Activated naive CD4-positive, alpha-beta T cell treated with Interleukin-2 at 50 U/mL for 16 hours (primary cell): ENCODE measurements around the gene CHRM2.

Source experiments
- DNase-seq: peaks from one replicate; pipeline ENCODE4 v3.0.0-alpha.2; 2020

The CHRM2 gene

DNA sequence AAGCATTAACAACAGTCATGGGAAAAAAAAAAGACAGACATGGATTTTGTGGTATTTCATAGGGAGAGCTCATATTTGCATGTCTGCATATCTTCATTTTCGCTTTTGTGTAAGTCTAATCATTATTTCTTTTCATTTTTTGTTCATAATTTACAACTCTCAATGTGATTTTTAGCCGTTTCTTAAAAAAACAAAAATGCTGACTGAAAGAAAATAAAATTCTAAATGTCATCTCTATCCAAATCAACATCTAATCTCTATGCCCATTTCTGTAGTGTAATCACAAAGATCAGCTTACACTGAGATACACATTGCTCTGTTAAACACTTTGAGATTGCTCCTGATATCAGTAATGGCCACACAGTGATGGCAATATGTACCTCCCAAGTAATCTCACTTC is 29.2 kb downstream of the CHRM2 start:
- no peak for DNase-seq

- no peak for DNase-seq
Measured at GRCh38 chr7:136900005-136900404, 31.6 kb downstream of the CHRM2 start.

DNA sequence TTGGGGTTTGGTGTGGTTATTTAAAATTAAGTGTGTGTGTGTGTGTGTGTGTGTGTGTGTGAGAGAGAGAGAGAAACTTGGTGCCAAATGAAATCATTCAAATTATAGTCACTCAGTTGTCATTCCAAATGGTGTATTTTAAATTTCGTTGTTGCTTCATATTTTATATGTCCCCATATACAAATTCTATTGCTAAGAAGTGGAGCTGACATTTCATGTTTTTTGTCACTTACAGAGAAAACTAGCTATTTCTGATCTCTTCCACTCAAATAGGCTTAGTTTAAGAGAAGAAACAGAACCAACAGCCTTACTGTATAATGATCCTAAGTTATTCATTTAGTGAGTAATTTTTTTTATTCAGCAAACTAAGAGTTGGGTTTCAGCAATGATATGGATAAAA is 42.3 kb downstream of the CHRM2 start:
- no peak for DNase-seq

DNA sequence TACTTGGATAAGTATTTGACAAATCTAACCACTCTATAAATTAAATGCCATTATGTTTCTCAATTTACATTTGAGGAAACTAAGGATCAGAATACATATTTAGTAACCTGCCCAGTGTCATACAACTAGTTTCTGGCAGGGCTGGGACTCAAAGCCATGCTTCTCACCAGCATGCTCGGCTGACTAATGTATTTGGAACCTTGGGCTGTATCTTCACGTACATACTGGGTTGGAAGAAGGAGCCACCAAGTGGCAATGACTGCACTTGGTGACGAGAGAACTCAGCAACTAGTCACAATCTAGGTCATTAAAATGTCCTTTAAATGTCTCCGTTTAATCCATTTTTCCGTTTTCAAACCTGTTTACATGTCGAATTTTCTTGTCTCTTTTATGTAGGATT is 42.9 kb downstream of the CHRM2 start:
- no peak for DNase-seq

- no peak for DNase-seq
Measured at GRCh38 chr7:136912339-136912738, 43.9 kb downstream of the CHRM2 start.

- no peak for DNase-seq
Measured at GRCh38 chr7:136914016-136914415, 45.6 kb downstream of the CHRM2 start.

DNA sequence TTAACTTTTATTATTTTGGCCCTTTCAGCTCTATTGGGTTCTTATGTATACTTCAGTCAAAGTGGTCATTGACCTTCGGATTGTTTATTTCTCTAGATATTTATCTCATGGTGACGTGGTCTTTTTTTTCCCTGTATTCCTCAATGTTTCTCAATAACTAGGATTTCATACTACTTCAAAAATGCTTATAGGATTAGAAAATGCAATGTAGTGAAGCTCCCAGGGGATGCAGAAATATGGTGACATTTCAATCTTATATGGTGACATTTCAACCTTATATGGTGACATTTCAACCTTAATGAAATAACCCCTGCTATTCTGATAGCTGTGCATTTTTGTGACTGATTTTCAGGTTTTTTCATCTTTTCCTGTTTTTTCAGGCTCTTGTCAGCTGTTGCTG is 51.4 kb downstream of the CHRM2 start:
- no peak for DNase-seq

DNA sequence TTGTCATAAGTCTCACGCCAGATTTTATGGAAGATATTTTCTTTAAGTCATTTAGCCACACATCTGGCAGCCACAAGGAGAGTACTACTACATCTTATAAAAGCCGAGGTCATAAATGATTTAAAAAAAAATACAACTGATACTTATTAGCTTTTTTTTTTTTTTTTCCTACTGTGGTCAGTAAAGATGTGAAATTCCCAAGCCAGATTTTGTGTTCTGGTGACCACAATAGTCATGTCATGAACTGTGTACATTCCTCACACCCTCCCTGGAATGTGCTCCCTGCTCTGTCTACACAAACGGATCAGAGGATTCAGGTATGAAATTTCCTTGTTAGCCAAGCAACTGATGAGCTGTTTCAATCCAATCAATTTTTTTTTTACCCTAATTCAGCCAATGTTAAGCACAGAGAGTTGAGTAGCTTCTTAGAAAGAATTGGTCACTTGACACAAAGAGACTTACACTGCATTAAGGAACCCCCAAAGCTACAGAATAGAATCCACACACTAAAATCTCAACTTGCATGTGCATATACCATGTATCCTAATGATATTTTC is 54.7 kb downstream of the CHRM2 start:
- DNase-seq: no peak

DNA sequence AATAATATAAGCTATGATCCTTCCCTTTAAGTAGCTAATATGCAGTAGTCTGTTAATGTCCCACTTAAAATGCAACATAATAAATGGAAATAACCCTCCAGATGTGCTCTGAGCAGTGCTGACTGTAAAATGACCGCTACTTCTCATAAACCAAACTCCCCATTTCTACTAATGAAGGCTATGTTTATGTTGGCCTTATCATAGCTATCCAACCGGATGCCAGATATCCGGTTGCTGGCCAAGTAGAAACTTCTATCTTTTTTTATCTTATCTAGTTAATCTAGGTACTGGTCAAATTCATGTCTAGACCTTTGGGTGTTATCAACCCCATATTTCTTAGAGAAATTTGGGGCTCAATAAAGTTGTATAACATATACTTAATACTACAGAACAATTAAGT is 56.6 kb downstream of the CHRM2 start:
- DNase-seq: no peak

DNA sequence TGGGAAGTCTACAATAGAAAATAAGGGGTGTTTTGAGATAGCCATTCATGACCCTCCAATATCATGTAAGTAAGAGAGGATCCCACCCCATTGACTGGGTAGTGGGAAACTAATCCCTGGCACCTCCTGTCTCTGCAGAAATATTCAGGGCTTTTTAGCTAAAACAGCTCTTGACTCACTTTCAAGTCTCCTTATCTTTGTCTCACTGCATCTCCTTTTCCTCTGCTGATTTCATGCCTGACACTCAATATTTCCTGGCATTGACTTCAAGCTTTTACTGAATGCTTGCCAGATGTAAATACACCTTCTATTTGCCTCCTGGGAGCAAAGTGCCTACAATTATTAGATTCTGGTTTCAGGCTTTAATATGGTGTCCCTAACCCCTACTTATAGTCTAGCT is 57.1 kb downstream of the CHRM2 start:
- no peak for DNase-seq

DNA sequence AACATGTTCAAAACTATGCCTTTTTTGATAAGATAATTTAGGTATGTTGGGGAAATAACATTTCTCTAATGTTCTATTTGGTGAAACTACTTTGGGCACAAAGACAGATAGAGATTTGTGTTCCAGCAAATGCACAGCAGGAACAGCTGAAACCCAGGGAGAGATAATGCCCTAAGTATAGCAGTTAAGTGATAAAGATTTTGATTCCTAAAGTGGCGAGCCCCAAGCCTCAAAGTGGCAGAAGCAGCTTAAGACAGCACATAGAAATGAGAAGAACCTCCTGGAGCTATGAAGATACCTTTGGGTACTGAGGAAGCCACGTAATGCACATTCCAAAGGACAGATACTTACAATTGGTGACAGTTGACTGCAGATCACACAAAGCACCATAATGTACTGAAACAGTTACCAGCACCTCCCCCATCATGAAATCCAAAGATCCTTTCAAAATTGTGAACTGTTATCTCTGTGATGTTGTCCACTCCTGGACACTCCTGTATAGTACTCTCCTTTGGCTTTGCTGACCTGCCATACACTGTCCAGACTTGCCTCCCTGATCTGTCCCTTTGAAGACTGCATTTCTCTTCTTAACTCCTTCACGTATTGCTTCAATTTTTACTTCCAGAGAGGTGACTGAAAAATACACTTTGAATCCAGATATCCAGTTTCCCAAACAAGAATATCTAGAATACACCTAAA is 62.9 kb downstream of the CHRM2 start:
- DNase-seq: no peak

GRCh38 chr7:136937436-136937835 is 69.0 kb downstream of the CHRM2 start:
- no peak for DNase-seq

- DNase-seq: no peak
Measured at GRCh38 chr7:136938476-136938875, 70.0 kb downstream of the CHRM2 start.

- no peak for DNase-seq
Measured at GRCh38 chr7:136940122-136940521, 71.7 kb downstream of the CHRM2 start.

DNA sequence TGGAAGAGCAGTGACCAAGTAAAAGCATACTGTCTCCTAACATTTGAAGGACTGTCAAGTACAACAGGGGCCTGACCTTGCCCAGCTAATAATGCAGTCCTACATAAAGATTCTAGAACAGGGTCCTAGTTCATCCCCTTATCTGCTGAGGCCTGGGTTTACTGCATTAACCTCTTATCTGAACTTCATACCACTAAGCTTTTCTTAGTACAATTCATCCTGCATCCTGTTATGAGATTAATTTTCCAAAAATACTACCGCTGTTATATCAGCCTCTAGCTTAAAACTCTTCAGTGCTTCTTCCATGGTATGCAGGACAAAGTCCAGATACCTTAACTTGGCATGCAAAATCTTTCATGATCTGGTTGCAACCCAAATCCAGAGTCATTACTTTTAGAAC is 72.5 kb downstream of the CHRM2 start:
- no peak for DNase-seq

DNA sequence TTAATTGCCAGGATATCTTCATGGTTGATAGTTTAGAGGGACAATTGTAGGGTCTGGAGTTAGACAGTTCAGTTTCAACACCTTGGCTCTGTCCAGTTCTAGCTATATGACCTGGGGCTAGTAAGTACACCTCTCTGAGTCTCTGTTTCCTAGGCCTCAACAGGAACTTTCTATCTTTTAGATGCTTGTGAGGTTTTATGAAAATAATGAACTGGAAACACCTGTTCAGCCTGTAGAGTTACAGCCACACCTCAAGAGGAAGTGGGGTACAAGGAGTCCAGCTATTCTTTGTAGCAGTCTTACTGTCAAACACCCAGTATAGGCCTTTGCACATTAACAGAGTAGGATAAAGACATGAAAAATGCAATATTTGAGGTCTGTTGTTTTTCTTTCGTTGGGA is 73.4 kb downstream of the CHRM2 start:
- no peak for DNase-seq

- DNase-seq: no peak
Measured at GRCh38 chr7:136942401-136942800, 73.9 kb downstream of the CHRM2 start.

DNA sequence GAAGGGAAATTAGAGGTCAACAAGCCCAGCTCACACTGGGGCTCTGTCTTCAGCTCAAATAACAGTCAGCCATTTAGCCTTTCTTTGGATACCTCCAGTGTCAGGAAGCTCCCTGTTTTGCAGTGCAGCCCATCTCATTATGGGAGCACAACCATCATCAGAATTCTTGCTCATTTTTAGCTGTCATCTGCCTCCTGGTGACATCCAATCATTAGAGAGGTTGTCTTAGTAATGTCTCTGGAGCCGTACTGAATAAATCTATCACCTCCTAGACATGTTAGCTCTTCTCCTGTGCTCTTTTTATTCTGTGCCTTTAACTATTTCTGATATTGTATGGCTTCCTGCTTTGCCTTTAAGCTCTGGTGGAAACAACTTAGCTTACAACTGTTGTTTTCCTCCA is 74.5 kb downstream of the CHRM2 start:
- no peak for DNase-seq

DNA sequence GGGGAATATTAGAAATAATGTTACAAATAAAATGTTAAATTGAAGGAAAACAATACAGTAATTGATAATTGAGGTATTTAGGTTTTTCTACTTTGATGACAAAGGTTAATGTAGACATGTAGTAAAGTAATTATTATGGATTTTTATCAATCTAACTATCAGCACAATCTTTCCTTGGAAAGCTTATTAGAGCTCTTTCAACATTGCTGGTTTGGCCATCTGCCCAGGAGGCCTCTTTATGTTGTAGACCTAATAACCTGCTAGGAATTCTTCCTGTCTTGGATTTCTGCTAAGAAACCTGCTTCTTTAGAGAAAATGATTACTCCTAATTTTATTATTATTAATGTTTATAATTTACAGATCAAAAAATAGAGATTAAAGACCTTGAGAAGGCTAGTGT is 78.9 kb downstream of the CHRM2 start:
- no peak for DNase-seq

DNA sequence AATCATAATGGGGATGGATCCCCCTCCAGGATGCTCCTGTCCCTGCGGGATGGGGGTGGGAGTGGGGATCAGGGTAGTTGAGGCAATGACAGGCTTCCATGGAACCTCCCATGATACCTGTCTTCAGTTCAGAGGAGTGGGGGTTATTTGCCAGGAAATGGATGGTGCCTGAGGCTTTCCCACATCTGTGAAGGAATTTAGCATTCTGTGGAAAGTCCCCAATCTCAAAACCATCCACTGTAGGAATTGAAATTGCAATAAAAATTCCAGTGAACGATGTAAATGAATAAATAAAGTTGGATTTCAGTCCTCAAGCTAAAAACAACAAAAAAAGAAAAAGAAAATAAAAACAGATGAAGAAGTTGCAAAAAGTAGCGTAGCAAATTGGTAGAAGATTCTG is 81.9 kb downstream of the CHRM2 start:
- DNase-seq: no peak

GRCh38 chr7:136953386-136953785 is 84.9 kb downstream of the CHRM2 start:
- DNase-seq: no peak

DNA sequence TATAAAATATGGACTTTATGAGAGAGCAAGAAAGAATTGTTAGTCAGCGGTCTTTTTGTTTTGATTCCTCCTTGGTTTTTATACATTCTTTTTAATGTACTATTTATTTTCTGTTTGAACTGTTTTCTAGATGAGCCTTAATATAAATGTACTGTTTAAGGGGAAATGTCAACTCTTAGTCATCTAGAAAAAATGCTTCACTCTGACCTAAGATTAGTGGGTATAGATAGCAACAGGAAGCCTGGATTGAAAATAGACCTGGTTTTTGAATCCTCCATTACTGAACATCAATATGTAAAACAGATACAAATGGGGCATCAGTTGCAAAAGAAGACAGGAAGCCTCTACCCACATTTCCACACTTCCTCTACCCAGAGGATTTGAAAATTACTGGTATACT is 87.8 kb downstream of the CHRM2 start:
- DNase-seq: no peak

DNA sequence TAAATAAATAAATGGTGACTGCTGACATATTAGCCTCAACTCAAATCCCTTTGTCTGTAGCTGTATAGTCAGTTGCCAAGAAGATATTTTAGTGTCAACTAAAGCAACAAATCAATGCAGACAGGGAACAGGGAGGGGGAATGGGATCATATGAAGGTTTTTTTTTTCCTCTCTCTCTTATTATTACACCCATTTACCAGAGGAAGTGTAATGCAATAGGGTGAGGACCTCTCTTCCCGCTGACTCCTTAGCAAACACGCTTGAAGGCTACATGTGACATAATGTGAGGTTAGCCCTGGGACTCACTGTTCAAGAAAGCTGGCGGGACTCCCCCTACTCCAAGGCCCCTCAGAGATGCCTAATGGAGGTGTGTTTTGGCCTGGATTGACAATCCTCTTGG is 88.2 kb downstream of the CHRM2 start:
- DNase-seq: no peak

DNA sequence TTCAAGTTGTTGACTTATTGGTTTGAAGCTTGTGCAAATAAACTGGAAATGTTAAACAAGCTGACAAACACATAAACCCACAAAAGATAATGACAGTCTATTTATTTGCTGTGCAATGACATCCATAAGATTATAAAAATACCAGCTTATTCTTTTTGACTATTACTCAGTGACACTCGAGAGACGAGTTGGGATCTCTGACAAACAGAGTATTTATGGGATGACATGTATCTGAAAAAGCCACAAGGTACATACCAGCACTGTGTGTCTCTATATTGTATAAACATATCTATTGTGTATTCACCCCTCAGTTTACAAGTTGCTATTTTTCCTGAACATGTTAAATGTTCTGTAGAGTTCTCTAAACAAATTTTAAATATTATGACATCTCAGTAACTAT is 88.9 kb downstream of the CHRM2 start:
- DNase-seq: no peak

GRCh38 chr7:136958016-136958415 is 89.6 kb downstream of the CHRM2 start:
- no peak for DNase-seq
